GM20000 (cell line): ENCODE measurements around the gene C19orf12.
A peak's percentile ranks its signal among the peaks of the same experiment; 100 is the strongest.

Source experiments
- DNase-seq: peaks from one replicate; pipeline ENCODE4 v3.0.0; 2012; ENCODE audit warnings: low spot score
- TF ChIP-seq, protein P1 (sequence below): IDR thresholded peaks from 2 replicates; pipeline ENCODE4 v1.5.1; 2012; ENCODE audit warnings: mild to moderate bottlenecking, control low read depth; ENCODE audit errors: extremely low read depth, missing control alignments

The C19orf12 gene

DNA sequence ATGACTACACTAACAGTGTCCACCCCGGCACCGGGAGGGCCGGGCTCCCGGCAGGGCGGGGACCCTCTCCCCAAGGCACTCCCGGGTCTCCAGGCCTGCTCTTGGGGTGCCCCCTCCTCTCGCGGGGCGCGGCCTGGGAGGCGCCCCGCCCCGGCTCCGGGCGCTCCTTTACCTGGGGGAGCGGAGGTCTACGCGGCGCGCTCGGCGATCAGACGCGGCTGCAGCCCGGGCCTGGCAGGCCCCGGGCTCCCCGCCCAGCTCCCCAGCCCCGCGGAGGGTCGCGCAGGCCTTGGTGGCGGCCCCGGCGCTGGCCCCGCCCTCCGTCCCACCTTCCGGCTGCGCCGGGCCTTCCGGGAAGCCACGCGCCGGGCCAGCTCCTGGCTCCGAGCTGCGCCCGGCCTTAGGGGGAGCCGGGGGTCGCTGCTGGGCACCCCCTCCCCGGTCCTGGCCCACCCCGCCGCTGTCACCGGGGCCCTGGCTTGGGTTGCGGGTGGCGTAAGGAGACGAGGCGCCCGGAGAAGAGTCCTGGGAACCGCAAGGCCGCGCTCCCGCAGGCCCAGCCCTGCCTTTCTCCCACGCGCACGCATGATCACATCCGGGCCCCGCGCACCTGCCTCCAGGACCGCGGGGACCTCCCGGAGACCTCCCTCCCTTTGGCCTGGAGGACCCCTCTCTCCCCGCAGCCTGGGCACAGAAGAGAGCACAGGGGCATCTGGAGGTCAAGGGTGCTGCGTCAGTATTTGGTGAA lies at the start of gene C19orf12:
TSS of gene C19orf12 (minus strand) at position 309 of the 748 bp plus-strand sequence. CDS start 6,848 bp downstream, outside the sequence.
- DNase-seq: peak; percentile 87
- TF ChIP-seq, protein P1, sequence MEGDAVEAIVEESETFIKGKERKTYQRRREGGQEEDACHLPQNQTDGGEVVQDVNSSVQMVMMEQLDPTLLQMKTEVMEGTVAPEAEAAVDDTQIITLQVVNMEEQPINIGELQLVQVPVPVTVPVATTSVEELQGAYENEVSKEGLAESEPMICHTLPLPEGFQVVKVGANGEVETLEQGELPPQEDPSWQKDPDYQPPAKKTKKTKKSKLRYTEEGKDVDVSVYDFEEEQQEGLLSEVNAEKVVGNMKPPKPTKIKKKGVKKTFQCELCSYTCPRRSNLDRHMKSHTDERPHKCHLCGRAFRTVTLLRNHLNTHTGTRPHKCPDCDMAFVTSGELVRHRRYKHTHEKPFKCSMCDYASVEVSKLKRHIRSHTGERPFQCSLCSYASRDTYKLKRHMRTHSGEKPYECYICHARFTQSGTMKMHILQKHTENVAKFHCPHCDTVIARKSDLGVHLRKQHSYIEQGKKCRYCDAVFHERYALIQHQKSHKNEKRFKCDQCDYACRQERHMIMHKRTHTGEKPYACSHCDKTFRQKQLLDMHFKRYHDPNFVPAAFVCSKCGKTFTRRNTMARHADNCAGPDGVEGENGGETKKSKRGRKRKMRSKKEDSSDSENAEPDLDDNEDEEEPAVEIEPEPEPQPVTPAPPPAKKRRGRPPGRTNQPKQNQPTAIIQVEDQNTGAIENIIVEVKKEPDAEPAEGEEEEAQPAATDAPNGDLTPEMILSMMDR: no peak

DNA sequence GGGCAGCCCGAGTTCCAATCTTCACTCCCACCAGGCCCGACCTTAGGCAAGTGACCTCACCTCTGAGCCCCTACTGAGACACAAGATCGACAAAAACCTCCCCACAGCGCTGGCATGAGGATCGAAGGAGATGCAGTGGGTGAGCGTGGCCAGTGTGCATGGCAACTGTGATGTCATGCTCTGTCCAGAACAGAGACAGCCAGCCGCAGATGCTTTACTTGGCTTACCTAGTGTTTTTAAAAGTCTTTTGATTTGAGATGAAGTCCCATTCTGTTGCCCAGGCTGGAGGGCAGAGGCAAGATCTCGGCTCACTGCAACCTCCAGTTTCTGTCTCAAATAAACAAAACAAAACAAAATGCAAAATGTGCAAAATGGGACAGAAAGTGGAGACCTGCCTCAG lies 49.3 kb upstream of the C19orf12 start:
- no peak for DNase-seq
- TF ChIP-seq, protein P1: no peak

GRCh38 chr19:29763196-29763595 lies 48.1 kb upstream of the C19orf12 start:
- DNase-seq: no peak

GRCh38 chr19:29761575-29762232 lies 46.6 kb upstream of the C19orf12 start:
- no peak for DNase-seq
- TF ChIP-seq, protein P1: no peak

More at GRCh38 chr19:29763196-29763595, 48.1 kb upstream of the C19orf12 start:
- TF ChIP-seq, protein P1: no peak

- no peak for DNase-seq
- TF ChIP-seq, protein P1: no peak
Observed at GRCh38 chr19:29760752-29761502, 45.9 kb upstream of the C19orf12 start.

GRCh38 chr19:29759359-29759758 lies 44.3 kb upstream of the C19orf12 start:
- DNase-seq: no peak
- TF ChIP-seq, protein P1: no peak

DNA sequence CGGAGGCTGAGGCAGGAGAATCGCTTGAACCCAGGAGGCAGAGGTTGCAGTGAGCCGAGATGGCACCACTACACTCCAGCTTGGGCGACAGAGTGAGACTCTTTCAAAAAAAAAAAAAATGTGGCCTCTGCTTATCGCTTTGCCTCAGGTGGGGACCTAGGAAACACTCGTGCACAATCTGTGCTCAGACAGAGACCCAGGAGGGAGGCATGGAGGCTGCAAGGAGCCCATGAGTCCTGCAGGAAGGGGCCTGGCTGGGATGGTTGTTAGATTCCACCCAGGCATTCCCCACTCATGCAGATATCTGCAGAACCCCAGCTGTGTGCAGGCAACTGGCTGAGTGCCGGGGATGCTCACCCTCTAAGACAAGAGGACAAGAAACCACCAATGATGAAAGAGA lies 43.8 kb upstream of the C19orf12 start:
- TF ChIP-seq, protein P1: no peak
- DNase-seq: no peak
